Bronchial epithelial cell (primary cell): ENCODE data around the gene TMEM89. TPM values are rescaled to one million over a fixed set of nuclear protein-coding genes. Genes with fewer than 3 reads are reported as not detected.

Experiments used
- DNase-seq: peaks from one replicate; pipeline ENCODE4 v3.0.0-alpha.2; 2010; ENCODE audit warnings: low read depth
- FAIRE-seq: peaks from 2 replicates; lab custom pipeline; 2011; peaks lifted over from hg19 to GRCh38; lab: Jason Lieb, UNC
- H3K27me3 ChIP-seq: 2 replicates; pipeline ENCODE4 v1.5.1; 2011; ENCODE audit warnings: low read length; ENCODE audit not compliant: control insufficient read depth, insufficient read depth
- H3K36me3 ChIP-seq: 2 replicates; pipeline ENCODE4 v1.5.1; 2011; ENCODE audit warnings: low read length; ENCODE audit not compliant: control insufficient read depth, insufficient read depth
- H3K4me3 ChIP-seq: 2 replicates; pipeline ENCODE4 v1.5.1; 2011; ENCODE audit warnings: mild to moderate bottlenecking, low read depth, low read length, control low read depth
- CTCF ChIP-seq: IDR thresholded peaks from 2 replicates; pipeline ENCODE4 v1.5.1; 2011; ENCODE audit warnings: mild to moderate bottlenecking, moderate library complexity, low read length, control low read depth, inconsistent platforms; ENCODE audit not compliant: insufficient read depth, severe bottlenecking
- total RNA-seq: library from RNA; depleted of rRNA; stranded (reverse); fragments of >200 nt; gene quantifications from 2 replicates; pipeline ENCODE4 v1.2.1, GENCODE V29; 2014

TMEM89 gene
- total RNA-seq, 1 donor from 2014 or later: not detected

GRCh38 chr3:48601622-48601994 lies 20.0 kb downstream of the TMEM89 start:
- no peak for TF ChIP-seq CTCF
- Histone ChIP-seq H3K36me3 (peaks cover 51% of the 10 kb centered on the region), H3K27me3 (no peaks in the 10 kb centered on the region), H3K4me3 (no peak overlapping the region)
- FAIRE-seq (no peak), DNase-seq (no peak)

GRCh38 chr3:48600711-48601621 lies 20.6 kb downstream of the TMEM89 start:
- no peak overlapping the region for H3K4me3 ChIP-seq
- DNase-seq (no peak), FAIRE-seq (peak; percentile 68)
- peaks cover 51% of the 10 kb centered on the region for H3K36me3 ChIP-seq
- TF ChIP-seq CTCF: no peak
- no peaks in the 10 kb centered on the region for H3K27me3 ChIP-seq

GRCh38 chr3:48599509-48600285 lies 21.9 kb downstream of the TMEM89 start:
- FAIRE-seq: no peak
- Histone ChIP-seq H3K27me3 (no peaks in the 10 kb centered on the region), H3K36me3 (peaks cover 40% of the 10 kb centered on the region), H3K4me3 (no peak overlapping the region)
- no peak for DNase-seq
- TF ChIP-seq CTCF: peak; percentile 1

GRCh38 chr3:48599077-48599501 lies 22.5 kb downstream of the TMEM89 start:
- TF ChIP-seq CTCF: no peak
- H3K36me3 ChIP-seq: peaks cover 34% of the 10 kb centered on the region
- FAIRE-seq (peak; percentile 99), DNase-seq (peak; percentile 99)
- H3K27me3 ChIP-seq: no peaks in the 10 kb centered on the region
- no peak overlapping the region for H3K4me3 ChIP-seq

GRCh38 chr3:48598323-48599076 lies 23.1 kb downstream of the TMEM89 start:
- Histone ChIP-seq H3K36me3 (peaks cover 33% of the 10 kb centered on the region), H3K4me3 (no peak overlapping the region), H3K27me3 (no peaks in the 10 kb centered on the region)
- no peak for TF ChIP-seq CTCF
- peak; percentile 98 for DNase-seq
- FAIRE-seq: peak; percentile 94
